NCI-H1105 treated with DMSO at 0.1 percent for 48 hours (cell line): ENCODE measurements around the gene FKBP15.
"Not testable (repeated sequence)": the region's sequence is repeated elsewhere in the genome, so short reads cannot be mapped to it uniquely, and the experiment has no call there.

Source experiments
- DNase-seq: peaks from one replicate; lab custom pipeline; 2025; lab: John Stamatoyannopoulos, UW

Gene FKBP15

GRCh38 chr9:113143432-113144227 is 77.4 kb downstream of the FKBP15 start:
- no peak for DNase-seq

- not testable (repeated sequence) for DNase-seq
Measured at GRCh38 chr9:113140896-113141295, 80.2 kb downstream of the FKBP15 start.

- DNase-seq = no peak
Measured at GRCh38 chr9:113139953-113140352, 81.1 kb downstream of the FKBP15 start.

- DNase-seq = no peak
Measured at GRCh38 chr9:113139225-113139829, 81.8 kb downstream of the FKBP15 start.

GRCh38 chr9:113138760-113139159 is 82.3 kb downstream of the FKBP15 start:
- no peak for DNase-seq

GRCh38 chr9:113137196-113138168 is 83.6 kb downstream of the FKBP15 start:
- DNase-seq = no peak

GRCh38 chr9:113131689-113132151 is 89.4 kb downstream of the FKBP15 start:
- no peak for DNase-seq

GRCh38 chr9:113129884-113130283 is 91.2 kb downstream of the FKBP15 start:
- no peak for DNase-seq

GRCh38 chr9:113129466-113129865 is 91.6 kb downstream of the FKBP15 start:
- DNase-seq = no peak

GRCh38 chr9:113125386-113126035 is 95.6 kb downstream of the FKBP15 start:
- no peak for DNase-seq

- DNase-seq = not testable (repeated sequence)
Measured at GRCh38 chr9:113118829-113119228, 102.2 kb downstream of the FKBP15 start.
